ENCODE data around the gene ZNF471. TPM values are rescaled to one million over a fixed set of nuclear protein-coding genes. Genes with fewer than 3 reads are reported as not detected.

The ZNF471 gene
- total RNA-seq, 6 donors from 2014 or later: 2.6 to 7.3 (median 4.4) TPM

DNA sequence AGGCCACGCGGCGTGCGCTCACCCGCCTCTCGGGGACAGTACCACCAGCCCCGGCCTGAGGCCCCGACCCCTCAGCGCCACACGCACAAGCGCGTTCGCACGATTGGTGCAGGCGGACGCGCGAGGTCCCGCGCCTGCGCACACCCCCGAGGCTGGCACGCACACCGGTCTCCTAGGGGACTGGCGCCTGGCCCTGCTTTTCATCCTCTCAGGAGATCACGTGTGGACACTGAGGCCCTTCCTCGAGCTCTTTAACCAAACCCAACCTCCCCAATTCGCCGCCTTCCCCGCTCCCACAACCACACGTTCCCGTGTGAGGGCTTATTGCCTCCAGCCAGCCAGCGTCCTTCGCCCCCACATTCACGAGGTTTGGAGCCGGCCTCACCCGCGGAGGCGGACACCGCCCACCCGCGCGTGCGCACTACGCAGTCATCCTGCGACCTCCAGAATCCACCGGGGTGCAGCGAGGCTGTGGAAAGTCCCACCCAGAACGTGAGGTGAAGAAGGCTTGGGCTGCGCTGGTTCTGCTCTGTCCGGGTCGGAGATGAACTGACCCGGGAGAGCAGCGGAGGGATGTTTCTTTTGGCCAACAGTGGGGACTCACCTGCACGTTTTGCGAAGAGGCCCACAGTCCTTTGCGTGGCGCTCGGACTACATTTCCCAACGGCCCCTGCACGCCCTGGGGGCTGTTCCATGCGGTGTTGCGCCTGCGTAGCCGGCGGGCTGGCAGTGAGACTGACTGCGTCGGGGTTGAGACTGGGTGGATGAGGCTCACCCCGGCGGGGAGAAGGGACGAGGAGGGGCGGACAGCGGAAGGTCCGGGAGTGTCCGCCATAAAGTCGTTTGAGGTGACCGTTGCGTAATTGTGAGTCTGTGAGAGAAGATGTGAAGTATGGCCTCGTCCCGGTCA is 30.0 kb upstream of the ZNF471 start:
- DNase-seq: peak; percentile 63 to 94
- TF ChIP-seq EP300 (IDR thresholded peaks at IDR 0.05): no peak
- peak in 1 of 4 donors; percentile 42 for TF ChIP-seq POLR2A (IDR thresholded peaks at IDR 0.05)
- TF ChIP-seq, protein P1, sequence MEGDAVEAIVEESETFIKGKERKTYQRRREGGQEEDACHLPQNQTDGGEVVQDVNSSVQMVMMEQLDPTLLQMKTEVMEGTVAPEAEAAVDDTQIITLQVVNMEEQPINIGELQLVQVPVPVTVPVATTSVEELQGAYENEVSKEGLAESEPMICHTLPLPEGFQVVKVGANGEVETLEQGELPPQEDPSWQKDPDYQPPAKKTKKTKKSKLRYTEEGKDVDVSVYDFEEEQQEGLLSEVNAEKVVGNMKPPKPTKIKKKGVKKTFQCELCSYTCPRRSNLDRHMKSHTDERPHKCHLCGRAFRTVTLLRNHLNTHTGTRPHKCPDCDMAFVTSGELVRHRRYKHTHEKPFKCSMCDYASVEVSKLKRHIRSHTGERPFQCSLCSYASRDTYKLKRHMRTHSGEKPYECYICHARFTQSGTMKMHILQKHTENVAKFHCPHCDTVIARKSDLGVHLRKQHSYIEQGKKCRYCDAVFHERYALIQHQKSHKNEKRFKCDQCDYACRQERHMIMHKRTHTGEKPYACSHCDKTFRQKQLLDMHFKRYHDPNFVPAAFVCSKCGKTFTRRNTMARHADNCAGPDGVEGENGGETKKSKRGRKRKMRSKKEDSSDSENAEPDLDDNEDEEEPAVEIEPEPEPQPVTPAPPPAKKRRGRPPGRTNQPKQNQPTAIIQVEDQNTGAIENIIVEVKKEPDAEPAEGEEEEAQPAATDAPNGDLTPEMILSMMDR (IDR thresholded peaks at IDR 0.05): peak in 1 of 6 experiments; percentile 6
- TF ChIP-seq POLR2AphosphoS5 (IDR thresholded peaks at IDR 0.05): peak in 1 of 2 donors; percentile 82
- Histone ChIP-seq H3K36me3 (no peaks in the 10 kb centered on the region), H3K4me1 (peaks cover 0 to 7% (median 3%) of the 10 kb centered on the region in 4 donors), H3K27me3 (peaks cover 0 to 4% (median 0%) of the 10 kb centered on the region in 4 donors), H3K4me3 (peak overlapping the region; percentile 29 to 83 (median 62)), H3K9me3 (peaks cover 0 to 41% (median 13%) of the 10 kb centered on the region in 4 donors), H3K27ac (peak overlapping the region; percentile 62 to 85 (median 73))
- WGBS, 2 donors: 3 to 5% methylated on average over 15 to 49 of the region's 80 CpGs
- ATAC-seq (ENCODE audit: low FRiP score in 2 of 2): peak; percentile 92 to 95

DNA sequence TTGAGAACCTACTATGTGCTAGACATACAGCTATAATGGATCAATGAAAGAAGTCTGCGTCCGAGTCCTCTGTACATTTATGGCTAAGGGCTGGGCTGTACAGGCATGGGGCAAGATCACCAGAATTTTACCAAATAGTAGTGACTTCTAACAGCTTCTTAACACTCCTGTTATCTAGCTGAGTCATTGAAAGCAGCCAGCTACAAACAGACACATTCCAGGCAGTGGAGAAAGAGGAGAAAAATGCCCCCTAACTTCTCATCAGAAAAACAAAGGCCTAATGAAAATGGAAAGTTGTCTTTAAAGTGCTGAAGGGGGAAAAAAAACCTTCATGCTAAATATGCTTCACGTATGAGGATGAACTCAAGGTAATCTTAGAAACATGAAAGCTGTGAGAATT is 16.3 kb upstream of the ZNF471 start:
- Histone ChIP-seq H3K4me3 (no peak overlapping the region), H3K4me1 (no peaks in the 10 kb centered on the region), H3K27me3 (no peaks in the 10 kb centered on the region), H3K9me3 (peaks cover 11 to 62% (median 32%) of the 10 kb centered on the region in 4 donors), H3K36me3 (peaks cover 0 to 26% (median 7%) of the 10 kb centered on the region in 4 donors), H3K27ac (no peak overlapping the region)
- ATAC-seq (ENCODE audit: low FRiP score in 2 of 2) (no peak), DNase-seq (no peak)
- WGBS, 2 donors: 85% methylated on average over 3 of the region's 3 CpGs
- TF ChIP-seq POLR2A (IDR thresholded peaks at IDR 0.05): no peak
- TF ChIP-seq, protein P1 (IDR thresholded peaks at IDR 0.05): no peak
- TF ChIP-seq EP300 (IDR thresholded peaks at IDR 0.05): no peak
- no peak for TF ChIP-seq POLR2AphosphoS5 (IDR thresholded peaks at IDR 0.05)

- ATAC-seq (ENCODE audit: low FRiP score in 2 of 2) (no peak), DNase-seq (no peak)
- H3K27ac ChIP-seq: no peak overlapping the region
- no peak overlapping the region for H3K4me3 ChIP-seq
- no peaks in the 10 kb centered on the region for H3K36me3 ChIP-seq
- peaks cover 4 to 15% (median 5%) of the 10 kb centered on the region in 4 donors for H3K4me1 ChIP-seq
- TF ChIP-seq POLR2A (IDR thresholded peaks at IDR 0.05) (no peak), EP300 (IDR thresholded peaks at IDR 0.05) (no peak), POLR2AphosphoS5 (IDR thresholded peaks at IDR 0.05) (no peak)
- TF ChIP-seq, protein P1 (IDR thresholded peaks at IDR 0.05): no peak
- H3K27me3 ChIP-seq: no peaks in the 10 kb centered on the region
- peaks cover 0 to 35% (median 13%) of the 10 kb centered on the region in 4 donors for H3K9me3 ChIP-seq
- WGBS, 2 donors: 92 to 93% methylated on average over 2 of the region's 2 CpGs
These were observed 3.1 kb upstream of the ZNF471 start for GRCh38 chr19:56504581-56504980.

DNA sequence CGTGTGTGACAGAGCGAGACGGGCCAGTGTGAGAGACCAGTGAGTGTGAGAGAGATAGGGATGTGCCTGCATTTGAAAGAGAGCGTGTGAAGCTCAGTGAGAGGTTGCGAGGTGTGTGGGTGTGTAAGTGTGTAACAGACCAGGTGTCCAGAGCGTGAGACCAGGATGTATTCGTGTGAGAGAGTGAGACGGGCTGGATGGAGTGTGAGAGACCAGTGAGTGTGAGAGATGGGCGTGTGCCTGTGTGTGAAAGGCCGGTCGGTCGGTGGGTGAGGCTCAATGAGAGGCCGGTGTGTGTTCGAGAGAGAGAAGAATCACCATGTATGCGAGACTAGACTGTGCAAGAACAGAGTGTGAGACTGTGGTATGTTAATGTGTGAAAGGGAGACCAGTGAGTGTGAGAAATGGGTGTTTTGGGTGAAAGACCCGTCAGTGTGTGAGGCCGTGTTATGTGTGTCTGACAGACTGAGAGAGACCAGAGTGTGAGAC is 679 bp downstream of the ZNF471 start:
- Histone ChIP-seq H3K27me3 (no peaks in the 10 kb centered on the region), H3K4me1 (peaks cover 4 to 15% (median 5%) of the 10 kb centered on the region in 4 donors), H3K9me3 (peaks cover 0 to 39% (median 23%) of the 10 kb centered on the region in 4 donors), H3K4me3 (peak overlapping the region; percentile 57 to 64 (median 60)), H3K27ac (peak overlapping the region; percentile 92 to 99 (median 96)), H3K36me3 (peaks cover 0 to 3% (median 1%) of the 10 kb centered on the region in 4 donors)
- TF ChIP-seq POLR2AphosphoS5 (IDR thresholded peaks at IDR 0.05): no peak
- TF ChIP-seq, protein P1 (IDR thresholded peaks at IDR 0.05): no peak
- TF ChIP-seq EP300 (IDR thresholded peaks at IDR 0.05): no peak
- no peak for TF ChIP-seq POLR2A (IDR thresholded peaks at IDR 0.05)
- DNase-seq (no peak), ATAC-seq (ENCODE audit: low FRiP score in 2 of 2) (peak; percentile 2 to 5)
- WGBS, 2 donors: 4 to 5% methylated on average over 17 of the region's 17 CpGs
